Activated CD4-positive, alpha-beta T cell treated with anti-CD3 and anti-CD28 coated beads, Interleukin-2, amount 50 U/mL, for 4 hours (primary cell): ENCODE data around the gene PARG.
"Not testable (repeated sequence)": the region's sequence is repeated elsewhere in the genome, so short reads cannot be mapped to it uniquely, and the experiment has no call there.

ENCODE experiments used
- DNase-seq, 2 experiments: peaks; one replicate each; pipeline ENCODE4 v3.0.0-alpha.2; 2020

The PARG gene

DNA sequence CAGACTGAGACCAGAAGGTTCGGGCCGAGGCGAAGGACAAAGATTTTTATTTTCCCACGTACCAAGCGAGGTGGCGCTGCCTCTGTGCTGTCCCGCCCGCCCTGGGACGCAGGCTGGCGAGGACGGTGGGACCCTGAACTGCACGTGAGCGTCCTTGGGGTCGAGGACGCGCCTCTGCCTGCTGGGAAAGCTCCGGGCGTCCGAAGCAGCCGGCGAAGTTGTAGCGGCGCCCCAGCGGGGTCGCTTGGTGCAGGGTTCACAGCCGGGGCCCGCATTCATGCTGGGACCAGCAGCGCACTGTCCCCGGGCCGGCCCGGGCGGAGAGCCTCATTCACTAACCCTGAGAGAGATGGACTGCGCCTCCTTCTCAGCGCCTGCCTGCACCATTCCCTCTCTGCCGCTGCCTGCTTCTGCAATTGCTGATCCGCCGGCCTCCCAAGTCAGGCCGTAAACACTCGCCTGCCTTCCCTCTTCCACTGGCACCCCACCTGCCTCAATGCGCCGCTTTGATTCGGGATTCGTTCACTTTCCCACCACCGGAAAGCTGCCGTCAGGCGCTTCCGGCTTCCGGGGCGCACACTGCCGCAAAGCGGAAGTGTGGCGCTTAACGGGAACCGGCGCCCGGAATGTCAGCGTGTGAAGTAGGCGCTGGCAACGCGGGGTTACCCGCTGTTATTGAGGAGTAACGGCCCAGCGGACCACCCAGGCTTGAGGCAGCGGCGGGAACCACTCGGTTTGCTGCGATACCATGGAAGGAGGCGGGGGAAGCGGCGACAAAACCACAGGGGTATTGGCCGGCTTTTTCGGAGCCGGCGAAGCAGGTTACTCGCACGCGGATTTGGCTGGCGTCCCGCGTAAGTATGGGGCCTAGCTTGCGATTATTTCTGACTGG lies at the start of gene PARG, which contains the start of gene TIMM23B:
PARG (minus strand) TSS at position 581 of the 892 bp plus-strand sequence; CDS start at position 279, 302 bp downstream.
TIMM23B (plus strand) TSS at position 607 of the 892 bp plus-strand sequence; CDS start at position 749, 142 bp downstream.
- DNase-seq, result peak; percentile 67 to 69

DNA sequence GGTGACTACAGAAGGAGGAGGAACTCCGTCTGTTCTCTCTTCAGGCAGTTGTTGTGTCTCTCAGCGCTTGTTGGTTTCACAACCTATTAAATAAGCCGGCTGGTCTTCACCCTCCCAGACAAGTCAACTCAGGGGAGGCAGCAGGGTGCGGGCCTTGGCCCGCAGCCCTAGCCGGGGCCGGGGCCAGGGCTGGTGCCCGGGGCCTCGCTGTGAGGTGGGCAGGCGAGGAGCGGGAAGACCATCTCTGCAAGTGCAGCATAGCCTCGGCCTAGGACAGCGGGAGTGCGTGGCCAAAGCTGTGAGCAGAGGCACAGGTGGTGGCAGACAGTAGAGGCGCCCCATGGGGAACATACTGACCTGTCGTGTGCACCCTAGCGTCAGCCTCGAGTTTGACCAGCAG lies 46.5 kb upstream of the PARG start, which contains the start of gene AGAP6:
AGAP6 (plus strand) TSS at position 31 of the 400 bp plus-strand sequence; CDS start at position 341, 310 bp downstream.
- DNase-seq, result not testable (repeated sequence)

DNA sequence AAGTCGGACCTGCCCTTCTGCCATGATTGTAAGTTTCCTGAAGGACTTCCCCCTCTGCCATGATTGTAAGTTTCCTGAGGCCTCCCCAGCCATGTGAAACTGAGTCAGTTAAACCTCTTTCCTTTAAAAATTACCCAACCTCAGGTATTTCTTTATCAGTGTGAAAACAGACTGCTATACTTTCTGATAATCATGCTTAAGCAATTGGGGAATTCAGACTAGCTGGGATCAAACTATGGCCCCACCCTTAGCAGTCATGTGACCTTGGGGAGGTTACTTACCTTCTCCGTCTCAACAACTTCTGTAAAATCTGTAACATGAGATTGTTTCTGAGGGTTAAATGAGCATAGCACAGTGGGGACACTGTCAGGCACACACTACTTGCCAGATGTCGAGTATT lies 45.4 kb upstream of the PARG start:
- DNase-seq, result not testable (repeated sequence)

DNA sequence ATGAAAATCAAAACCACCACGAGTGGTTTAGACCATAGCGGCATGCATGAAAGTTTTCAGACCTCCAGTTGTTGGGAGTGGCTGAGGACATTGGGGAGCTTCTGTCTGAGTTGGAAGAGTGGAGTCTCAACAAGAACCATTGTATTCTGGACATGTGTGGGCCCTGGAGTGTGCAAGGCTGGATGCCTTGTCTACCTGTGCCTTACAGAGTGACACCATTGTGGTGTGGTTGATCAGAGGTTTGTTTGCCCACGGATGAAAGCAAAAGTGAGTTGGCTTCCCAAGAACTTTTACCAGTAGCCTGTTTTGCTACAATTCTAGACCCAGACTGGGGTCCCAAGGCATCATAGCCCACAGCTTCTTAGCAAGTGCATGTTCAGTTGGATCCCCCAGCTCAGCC lies 35.9 kb upstream of the PARG start:
- not testable (repeated sequence) for DNase-seq

DNA sequence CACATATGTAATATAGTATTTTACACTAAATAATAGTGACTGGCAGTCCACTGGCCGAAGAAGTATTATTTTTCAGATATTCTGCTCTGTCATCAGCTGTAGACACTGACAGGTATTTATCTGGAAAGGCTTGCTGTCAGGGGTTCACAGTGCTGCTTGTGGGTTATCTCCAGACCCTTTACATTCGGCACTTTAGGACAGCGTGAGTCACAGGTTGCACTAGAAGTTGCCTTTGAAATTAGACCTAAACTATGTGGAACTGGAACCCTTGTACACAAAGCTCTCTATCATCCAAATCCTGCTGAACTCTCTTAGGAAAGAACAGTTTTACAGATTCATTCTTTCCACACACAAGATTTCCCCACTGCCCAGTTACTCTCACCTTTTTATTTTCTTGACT lies 30.3 kb upstream of the PARG start:
- DNase-seq, result not testable (repeated sequence)

DNA sequence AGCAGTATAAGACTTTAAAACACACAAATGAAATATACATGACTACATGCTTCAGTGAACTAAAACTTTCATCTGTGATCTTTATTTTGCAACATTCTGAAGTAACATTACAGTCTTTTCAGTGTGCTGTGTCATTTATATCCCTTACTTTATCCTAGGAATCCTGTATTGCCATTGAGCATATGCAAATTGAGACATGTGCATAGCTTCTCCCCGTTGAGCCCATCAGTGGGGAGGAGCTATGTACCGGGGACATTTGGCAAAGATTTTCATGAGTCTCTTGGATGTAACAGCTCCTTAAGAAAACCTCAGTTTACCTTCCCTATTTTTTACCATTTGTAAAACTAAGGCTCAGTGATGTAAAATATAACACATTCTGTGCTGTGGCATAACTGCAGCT lies 29.6 kb upstream of the PARG start:
- DNase-seq, result not testable (repeated sequence)

DNA sequence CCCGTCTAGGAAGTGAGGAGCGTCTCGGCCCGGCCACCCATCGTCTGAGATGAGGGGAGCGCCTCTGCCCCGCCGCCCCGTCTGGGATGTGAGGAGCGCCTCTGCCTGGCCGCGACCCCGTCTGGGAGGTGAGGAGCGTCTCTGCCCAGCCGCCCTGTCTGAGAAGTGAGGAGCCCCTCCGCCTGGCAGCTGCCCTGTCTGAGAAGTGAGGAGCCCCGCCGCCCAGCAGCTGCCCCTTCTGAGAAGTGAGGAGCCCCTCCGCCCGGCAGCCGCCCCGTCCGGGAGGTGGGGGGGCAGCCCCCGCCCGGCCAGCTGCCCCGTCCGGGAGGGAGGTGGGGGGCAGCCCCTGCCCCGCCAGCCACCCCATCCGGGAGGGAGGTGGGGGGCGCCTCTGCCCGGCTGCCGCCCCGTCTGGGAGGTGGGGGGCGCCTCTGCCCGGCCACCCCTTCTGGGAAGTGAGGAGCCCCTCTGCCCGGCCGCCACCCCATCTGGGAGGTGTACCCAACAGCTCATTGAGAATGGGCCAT lies 28.6 kb upstream of the PARG start:
- not testable (repeated sequence) for DNase-seq

DNA sequence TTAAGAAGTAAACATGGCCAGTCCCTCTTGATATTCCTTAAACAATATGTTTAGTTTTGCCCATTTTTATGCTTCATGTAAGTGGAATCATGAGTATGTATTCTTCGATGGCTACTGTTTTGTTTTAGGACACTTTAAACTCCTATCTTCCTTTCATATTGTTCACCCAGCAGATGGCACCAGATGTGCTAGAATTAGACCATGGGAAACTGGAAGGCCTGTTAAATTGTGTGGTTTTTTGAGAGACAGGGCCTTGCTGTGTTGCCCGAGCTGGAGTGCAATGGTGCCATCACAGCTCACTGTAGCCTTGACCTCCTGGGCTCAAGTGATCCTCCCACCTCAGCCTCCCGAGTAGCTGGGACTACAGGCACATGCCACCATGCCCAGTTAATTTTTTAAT lies 11.3 kb upstream of the PARG start:
- not testable (repeated sequence) for DNase-seq

DNA sequence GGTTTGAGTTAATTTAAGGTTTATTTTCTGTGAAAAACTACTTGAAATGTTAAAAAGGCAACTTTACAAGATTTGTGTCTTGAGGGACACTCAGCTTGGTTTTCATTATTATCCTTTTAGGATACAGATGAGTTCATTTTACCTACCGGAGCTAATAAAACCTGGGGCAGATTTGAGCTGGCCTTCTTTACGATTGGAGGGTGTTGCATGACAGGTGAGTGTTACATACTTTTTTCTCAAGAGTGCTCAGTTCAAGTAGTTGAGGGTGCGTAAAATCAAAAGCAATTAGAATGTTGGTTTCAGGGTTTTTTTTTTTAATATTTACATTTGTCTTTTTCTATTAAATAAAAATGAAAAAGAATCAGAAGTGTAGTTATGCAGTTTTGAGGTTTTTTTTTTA lies 10.2 kb upstream of the PARG start:
- DNase-seq, result not testable (repeated sequence)

DNA sequence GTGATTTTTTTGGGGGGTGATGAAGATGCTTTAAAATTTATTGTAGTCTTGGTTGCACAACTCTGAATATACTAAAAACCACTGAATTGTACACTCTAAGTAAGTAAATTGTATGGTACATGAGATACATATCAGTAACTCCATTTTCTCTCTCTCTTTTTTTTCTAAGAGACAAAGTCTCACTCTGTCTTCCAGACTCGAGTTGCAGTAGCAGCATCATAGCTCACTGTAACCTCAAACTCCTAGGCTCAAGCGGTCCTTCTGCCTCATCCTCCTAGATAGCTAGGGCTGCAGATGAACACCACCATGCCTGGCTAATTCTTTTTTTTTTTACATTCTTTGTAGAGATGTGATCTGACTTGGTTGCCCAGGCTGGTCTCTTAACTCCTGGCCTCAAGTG lies 6.9 kb upstream of the PARG start:
- DNase-seq, result not testable (repeated sequence)

DNA sequence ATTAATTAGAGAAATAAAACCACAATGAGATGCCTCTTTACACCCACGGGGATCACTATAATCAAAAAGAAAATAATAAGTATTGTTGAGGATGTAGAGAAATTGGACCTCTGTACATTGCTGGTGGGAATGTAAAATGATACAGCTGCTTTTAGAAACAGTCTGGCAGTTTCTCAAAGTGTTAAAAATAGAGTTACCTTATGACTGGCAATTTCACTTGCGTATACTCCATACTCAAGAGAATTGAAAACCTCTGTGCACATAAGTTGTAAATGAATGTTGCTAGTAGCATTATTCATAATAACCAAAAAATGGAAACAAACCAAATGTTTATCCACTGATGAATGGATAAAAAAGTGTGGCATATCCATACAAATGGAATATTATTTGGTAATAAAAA lies 6.3 kb upstream of the PARG start:
- not testable (repeated sequence) for DNase-seq

DNA sequence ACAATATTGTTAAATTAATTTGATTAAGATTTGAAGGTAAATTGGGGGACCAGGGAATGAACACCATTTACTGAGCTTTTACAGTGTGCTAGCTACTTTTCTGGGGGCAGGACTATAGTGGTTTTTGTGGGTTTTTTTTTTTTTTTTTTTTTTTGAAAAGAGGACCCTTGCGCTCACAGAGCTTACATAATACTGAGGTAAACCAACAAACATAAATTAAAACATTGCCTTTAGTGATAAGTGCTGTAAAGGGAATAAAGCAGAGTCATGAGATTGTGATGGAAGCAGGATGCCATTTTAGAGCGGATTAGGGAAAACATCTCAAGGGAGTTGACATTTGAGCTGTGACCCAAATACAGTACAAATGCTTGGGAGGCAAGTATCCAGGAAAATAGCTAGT lies 1.8 kb upstream of the PARG start:
- DNase-seq, result not testable (repeated sequence)

DNA sequence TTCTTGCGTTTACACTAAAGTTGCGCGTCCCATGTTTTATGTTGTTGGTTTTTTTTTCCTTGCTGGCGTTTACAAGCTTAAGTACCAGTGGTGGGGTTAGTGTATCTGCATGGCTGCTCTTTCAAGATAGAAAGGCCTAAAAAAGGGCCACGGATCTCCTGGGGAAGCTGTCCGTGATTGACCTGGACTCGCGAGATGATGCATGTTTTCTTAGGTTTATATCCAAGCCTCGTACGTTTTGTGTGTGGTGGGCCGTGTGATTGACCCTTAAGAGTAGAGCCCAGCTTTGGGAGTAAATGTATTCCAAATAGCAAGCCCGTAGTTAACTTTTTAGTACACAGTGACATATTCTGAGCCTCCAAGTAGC lies 495 bp upstream of the PARG start:
- DNase-seq, result not testable (repeated sequence)

DNA sequence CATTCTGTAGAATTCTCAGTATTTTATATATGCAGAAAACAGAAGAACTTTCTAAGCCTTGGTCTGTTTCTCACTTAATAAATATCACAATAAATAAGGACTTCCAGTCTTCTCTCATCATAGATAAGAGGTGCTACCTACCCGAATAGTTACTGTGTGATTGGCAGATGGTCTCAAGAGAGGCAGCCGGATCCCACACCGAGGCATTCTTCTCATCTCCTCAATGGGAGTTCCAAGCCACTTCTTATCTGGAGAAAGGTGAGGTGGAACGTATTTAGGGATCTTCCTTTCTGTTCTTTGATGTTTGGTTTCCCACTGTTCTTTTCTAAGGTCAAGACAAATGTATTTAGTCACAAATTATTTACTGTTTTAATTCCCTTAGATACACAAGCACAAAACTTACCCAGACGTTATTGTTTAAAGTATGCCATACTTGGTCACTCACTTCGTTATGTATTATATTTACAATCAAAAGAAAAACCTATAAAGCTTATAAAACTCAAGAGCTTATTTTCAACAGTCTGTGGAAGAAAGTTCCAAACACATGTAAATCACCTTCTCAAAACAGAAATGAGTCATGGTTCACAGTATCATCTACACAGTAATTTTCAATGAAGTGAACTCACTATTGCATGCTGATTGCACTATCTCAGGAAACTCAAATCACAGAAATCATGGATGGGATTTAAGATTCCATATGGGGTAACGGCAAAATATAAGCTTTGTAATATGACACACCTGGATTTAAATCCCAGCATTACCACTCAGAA lies 9.7 kb downstream of the PARG start:
- not testable (repeated sequence) for DNase-seq

DNA sequence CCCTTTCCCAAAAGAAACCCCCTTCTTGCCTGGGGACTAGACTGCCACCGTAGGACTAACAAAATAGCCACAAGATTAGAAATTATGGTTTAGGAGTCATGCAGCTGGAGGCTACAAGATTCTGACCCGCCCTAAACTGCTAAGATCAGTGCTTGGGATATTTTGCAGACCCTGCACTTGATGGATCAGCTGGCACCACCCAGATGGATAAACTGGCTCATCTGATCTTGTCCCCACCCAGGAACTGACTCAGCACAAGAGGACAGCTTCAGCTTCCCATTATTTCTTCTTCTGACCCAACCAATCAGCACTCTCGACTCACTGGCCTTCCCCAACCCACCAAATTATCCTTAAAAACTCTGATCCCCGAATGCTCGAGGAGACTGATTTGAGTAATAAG lies 10.6 kb downstream of the PARG start:
- DNase-seq, result not testable (repeated sequence)

DNA sequence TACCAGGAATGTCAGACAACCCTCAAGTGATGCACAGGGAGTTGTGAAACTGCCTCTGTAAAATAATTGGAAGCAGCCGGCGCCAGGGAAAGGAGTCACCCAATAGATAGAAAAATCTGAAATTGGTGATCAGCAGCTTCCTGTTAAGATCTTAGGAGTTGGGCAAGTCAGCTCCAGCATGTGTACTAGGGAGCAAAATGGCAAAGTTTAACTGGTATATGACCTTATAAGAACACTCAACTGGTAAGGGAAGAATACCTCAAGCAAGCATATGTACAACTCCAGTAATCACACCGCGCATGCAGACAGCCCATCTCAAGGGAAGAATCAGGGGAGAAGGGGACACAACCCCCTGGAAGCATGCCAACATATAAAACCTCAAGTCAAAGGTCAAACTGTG lies 18.3 kb downstream of the PARG start:
- not testable (repeated sequence) for DNase-seq

DNA sequence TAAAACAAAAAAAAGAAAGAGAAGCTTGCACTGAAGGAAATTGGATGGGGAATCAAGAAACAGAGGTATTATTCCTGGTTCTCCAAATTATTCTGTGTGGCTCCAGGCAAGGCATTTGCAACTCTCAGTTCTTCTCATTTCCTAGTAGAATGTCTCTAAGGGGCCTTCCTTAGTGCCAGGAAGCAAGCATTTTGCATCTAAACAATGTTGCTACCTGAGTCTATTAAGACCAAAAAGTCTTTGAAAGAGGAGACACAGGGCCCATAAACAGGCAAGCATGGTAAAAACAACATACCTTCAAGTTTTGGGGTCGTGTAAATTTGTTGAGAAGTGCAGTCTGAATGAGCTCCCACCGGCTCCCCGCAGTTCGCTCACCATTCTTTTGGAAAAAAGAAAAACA lies 19.8 kb downstream of the PARG start:
- DNase-seq, result not testable (repeated sequence)

DNA sequence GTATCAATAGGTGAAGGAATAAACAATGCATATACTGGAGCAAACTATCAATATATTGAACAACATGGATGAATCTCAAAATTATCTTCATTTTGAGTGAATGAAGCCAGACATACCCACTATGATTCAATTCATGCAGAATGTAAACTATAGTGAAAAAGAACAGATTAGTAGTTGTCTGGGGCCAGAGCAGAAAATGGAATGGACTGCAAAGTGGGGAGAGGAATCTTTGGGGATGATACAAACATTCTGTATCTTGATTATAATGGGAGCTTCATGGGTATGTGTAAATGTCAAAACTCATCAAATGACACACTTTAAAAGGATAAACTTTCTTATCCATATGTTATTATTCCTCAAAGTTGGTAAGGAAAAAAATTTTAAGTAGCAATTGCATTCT lies 23.9 kb downstream of the PARG start:
- not testable (repeated sequence) for DNase-seq

DNA sequence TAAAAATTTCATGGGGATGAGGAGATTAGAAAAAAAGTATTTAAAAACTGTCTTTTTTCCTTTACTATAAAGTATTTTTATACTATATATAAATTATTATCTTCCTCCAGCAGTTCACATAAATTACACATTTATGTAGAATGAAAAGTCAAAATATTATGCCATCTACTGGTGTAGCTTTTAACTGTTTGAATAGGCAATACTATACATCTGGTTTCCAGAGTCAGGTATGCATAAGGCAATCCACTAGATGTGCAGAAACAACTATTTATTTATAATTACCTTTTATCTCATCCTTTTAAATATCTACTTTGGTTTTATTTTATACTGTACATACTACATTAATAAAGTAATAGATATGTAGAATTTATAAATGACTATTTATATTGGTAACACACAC lies 25.4 kb downstream of the PARG start:
- DNase-seq, result not testable (repeated sequence)

DNA sequence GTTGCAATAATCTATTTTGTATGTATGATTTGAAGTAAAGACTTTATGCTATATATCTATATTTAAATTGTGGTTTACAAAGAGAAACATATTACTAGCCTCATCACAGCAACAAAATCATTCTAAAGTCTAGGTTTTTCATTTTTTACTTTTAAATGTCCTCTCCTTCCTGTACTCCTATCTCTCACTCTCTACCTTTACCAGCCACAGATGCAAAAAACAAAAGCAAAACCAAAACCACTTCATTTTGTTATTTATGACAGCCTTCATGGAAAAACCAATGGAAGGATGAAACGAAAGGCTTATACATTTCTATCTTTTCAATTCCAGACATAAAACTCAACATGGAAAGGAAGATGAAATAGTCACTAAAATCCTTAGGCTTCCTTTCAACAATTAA lies 31.5 kb downstream of the PARG start:
- DNase-seq, result not testable (repeated sequence)

DNA sequence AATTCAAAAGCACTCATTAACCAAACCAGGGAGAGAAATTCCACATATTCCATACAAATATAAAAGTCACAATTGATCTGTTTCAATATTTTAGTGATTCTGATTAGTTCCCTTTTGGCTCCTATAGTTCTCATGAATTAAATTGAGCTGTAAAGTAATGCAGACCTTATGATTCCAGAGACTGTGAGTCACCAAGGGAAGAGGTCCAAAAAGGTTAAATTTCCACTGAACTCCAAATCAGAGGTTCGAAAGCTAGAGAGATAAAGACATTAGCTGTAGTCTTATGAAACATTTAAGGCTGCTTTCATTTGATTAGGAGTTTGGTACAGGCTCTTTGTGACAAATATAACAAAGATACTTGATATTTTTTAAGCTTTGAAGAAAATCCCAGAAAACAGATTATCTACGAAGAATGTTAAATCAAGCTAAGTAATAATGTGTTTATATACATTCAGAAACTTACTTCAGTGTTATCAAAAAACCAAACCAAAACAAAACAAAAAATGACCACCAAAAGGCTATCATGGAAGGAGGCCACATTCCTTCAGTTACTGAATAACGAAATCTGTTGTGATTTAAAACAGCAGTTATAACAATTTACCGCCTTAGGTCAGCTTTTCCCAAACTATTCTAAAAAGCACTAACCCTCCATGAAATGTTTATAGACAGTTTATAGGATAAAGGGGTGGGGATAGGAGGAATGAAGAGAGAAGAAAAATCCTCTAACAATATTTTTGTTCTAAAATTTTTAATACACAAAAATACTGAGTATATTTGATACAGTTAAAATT lies 33.3 kb downstream of the PARG start:
- DNase-seq, result not testable (repeated sequence)

DNA sequence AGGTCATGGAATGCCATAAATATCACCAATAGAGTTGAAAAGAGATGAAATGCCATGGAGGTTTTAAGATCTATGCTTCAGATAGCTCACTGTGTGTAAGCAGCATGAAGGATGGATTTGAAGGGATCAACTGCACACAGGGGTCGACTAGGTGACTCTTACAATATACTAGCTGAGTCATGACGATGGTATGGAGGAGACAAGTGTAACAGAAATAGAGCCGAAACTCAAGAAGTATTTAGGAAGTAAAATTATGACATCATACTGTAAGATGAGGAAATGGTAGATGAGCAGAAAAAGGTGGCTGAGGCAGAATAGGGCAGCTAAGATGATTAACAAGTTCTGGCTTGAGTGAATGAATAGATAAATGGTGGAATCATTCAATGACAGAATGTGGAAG lies 38.0 kb downstream of the PARG start:
- not testable (repeated sequence) for DNase-seq
